Measurements from ENCODE around the gene MTO1.
A peak's percentile ranks its signal among the peaks of the same experiment; 100 is the strongest.
"Not testable (repeated sequence)": the region's sequence is repeated elsewhere in the genome, so short reads cannot be mapped to it uniquely, and the experiment has no call there.

MTO1 gene, protein sequence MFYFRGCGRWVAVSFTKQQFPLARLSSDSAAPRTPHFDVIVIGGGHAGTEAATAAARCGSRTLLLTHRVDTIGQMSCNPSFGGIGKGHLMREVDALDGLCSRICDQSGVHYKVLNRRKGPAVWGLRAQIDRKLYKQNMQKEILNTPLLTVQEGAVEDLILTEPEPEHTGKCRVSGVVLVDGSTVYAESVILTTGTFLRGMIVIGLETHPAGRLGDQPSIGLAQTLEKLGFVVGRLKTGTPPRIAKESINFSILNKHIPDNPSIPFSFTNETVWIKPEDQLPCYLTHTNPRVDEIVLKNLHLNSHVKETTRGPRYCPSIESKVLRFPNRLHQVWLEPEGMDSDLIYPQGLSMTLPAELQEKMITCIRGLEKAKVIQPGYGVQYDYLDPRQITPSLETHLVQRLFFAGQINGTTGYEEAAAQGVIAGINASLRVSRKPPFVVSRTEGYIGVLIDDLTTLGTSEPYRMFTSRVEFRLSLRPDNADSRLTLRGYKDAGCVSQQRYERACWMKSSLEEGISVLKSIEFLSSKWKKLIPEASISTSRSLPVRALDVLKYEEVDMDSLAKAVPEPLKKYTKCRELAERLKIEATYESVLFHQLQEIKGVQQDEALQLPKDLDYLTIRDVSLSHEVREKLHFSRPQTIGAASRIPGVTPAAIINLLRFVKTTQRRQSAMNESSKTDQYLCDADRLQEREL

DNA sequence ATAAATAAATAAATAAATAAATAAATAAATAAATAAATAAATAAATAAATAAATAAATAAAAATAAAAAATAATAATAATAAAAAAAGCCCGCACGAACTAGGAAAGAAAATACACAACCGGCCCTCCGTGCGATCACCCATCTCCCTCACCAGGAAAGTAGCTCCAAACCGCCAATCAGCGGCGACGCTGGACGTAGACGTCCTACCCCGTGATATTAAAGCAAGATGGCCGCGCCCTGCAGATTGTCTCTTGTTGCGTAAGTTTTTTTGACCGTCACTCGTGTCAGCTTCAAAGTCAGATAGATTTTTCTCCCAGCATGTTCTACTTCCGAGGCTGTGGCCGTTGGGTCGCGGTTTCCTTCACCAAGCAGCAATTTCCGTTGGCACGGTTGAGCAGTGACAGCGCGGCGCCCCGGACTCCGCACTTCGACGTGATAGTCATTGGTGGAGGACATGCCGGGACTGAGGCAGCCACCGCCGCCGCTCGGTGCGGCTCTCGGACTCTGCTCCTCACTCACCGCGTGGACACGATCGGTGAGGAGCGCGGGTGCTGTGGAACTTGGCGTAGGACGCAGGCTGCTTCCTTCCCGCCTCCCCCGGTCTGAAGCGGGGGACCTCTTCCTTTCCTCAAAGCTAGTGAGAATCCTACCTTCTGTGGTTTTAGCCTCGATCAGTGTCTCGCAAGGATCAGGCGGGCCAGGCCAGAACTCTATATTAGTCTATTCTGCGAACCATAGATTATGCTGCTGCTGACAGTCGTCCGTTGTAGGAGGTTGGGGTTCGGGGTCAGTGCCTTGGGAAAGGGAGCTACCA is at the start of gene MTO1:
Gene MTO1, plus strand, starts transcription at position 201 of the 814 bp plus-strand sequence. Its CDS starts 118 bp downstream, at position 319.
- DNase-seq, result peak; percentile 79

DNA sequence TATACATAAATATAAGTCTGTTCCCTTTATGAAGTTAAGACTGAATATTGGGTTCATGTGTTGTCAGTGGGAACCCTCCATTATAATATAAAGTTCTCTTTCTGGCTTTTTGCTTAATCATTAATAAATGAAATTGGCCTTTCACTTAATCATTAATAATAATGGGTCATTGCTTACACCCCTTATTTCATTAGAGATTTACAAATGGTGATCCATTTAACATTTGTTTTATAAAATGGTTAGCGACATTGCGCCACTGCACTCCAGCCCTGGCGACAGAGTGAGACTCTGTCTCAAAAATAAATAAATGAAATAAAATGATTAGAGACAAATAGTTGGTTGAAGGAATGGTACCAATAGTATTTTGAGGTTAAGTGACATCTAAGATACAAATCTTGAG is 48.4 kb upstream of the MTO1 start:
- DNase-seq, result no peak

DNA sequence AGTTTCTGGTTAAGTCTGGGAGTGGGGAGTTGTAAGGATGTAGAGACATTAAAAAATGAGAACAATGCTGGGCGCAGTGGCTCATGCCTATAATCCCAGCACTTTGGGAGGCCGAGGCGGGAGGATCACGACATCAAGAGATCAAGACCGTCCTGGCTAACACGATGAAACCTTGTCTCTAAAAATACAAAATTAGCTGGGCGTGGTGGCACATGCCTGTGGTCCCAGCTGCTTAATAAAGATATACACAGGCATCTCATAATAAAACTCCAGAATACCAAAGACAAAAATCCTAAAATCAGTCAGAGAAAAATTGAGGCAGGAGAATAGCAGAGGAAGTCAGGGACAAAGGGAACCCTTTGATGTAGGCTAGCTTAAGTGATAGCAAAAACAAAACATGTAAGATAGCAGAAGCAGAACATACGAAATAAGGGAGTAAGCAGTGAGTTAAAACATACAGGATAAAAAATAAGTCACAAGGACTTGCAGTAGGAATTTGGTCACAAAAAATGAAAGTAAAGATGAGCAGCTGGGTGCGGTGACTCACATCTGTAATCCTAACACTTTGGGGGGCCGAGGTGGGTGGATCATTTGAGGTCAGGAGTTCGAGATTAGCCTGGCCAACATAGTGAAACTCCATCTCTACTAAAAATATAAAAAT is 43.3 kb upstream of the MTO1 start:
- no peak for DNase-seq

DNA sequence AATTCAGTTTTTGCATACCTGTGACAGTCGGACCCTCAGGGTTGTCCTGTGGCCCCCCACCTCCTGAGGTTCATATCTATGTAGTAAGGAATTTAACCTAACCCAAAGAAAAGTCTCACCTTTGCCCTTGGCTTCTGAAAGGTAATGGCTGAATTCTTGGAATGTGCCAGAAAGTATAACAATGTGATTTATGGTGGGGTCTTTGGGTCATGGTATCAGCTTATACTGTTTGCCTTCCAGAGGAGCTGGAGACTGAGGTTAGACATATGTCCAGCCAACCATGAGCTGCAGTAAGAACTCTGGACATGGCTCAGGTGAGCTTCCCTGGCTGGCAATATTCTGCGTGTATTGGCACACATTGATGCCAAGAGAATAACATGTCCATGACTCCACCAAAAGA is 40.0 kb upstream of the MTO1 start:
- no peak for DNase-seq

DNA sequence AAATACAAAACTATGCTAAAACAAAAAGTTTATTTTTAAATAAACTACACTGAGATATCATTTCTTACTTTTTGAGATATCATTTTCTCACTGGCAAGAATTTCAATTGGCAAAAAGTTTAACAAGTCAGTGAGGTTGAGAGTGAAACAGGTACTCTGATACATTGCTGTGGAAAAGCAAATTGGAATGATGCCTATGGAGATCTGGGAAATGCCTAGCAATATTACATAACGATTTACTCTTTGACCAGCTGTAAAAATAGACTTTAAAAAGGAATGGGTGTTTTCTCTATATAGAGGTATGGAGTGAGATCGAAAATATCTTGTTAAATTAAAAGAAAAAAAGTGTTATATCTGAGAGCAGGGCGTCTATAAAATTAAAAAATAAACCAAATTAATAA is 26.3 kb upstream of the MTO1 start:
- DNase-seq, result no peak

DNA sequence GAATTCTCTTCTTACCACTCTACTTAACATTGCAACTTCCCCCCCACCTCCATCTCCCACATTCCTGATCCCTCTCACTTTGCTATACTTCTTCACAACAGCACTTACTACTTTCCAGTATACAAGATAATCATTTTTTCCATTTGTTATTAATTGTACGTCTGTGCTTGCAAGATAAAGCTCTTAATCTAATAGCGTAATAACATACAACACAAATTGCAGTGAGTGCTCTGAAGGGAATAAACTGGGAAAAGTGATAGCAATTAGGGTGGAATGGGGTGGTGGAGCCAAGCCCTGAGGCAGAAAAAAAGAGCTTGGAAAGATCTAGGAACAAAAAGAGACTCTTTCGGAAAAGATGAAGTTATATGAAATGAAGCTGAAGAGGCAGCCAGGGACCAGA is 18.0 kb upstream of the MTO1 start:
- no peak for DNase-seq

DNA sequence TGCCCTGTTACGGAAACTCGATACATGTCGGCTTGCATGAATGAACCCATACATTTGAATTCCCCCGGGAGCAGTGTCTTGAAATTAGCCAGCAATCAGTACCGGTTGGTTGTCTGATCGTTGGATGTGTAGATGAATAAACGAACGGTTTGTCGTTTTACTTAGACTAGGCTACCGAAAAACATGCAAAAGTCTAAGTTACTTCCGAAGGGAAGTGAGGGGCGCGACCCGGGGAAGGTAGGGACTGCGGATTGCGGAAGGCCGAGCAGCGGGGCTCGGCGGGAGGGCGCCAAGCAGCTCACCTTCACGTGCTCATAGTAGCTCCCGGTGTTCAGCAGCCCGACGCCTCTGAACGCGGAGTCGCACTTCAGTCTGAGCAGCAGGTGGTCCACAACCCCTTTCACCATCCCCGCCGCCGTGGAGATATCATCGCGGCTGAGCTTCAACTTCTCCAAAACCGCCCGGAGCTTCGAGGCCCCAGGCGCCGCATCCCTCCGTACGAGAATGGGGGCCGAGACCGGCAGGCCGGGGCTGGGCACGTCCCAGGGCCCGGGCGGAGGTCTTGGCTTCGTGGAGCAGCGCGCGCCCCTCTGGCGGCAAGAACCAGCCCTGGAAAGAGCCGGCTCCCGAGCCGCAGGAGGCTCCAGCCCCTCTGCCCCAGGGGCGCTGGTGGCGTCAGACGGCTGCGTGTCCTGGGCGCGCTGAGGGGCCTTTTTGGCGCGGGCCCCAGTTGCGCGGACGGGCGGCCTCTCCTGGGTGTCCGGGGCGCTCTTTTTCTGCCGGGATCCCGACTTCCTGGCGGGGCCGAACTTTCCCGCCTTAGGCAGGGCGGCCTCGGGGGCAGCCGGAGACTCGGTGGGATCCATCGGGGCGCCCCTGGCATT is 10.1 kb upstream of the MTO1 start:
- DNase-seq, result no peak

DNA sequence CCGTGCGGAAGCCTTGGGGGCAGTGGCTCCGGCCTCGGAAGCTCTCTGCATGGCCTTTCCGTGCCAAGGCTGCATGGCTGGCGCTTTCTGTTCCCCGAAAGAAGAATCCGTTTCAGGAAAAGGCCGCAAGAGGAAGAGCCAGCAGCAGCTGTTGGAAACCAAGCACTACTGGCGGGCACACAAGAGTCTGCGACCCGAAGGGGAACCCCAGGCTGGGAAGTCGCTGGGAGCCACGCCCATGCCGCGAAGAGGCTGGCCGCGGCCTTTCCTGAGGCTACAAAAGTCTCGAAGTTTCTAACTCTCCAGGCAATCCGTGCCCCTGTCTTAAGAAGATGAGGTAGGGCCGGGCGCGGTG is 9.5 kb upstream of the MTO1 start, which contains the start of gene CGAS:
Gene CGAS, minus strand, starts transcription at position 191 of the 355 bp plus-strand sequence. Its CDS starts 116 bp downstream, at position 75.
- DNase-seq, result no peak

DNA sequence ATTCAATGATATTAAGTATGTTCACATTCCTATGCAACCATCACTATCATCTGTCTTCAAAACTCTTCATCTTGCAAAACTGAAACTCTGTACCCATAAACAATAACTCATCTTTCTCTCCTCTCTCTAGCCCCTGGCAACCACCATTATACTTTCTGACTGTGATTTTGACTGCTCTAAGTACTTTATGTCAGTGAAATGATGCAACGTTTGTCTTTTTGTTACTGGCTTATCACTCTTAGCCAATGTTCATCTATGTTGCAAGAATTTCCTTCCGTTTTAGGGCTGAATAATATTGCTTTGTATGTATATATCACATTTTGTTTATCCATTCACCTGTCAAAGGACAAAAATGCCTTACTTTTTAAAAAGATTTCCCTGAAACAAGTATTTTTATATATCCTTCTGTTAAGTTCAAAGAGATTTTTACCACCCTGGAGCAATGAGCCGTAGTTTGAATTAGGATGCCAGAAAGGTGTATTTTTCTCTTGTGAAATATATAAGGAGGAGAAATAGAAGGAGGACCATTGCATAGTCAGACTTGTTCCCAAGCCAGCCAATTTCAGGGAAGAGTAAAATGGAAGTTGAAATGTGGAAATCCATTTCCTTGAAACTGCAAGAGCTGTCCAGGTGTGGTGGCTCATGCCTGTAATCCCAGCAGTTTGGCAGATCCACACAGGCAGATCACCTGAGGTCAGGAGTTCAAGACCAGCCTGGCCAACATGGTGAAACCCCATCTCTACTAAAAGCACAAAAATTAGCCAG is 5.5 kb upstream of the MTO1 start:
- no peak for DNase-seq

DNA sequence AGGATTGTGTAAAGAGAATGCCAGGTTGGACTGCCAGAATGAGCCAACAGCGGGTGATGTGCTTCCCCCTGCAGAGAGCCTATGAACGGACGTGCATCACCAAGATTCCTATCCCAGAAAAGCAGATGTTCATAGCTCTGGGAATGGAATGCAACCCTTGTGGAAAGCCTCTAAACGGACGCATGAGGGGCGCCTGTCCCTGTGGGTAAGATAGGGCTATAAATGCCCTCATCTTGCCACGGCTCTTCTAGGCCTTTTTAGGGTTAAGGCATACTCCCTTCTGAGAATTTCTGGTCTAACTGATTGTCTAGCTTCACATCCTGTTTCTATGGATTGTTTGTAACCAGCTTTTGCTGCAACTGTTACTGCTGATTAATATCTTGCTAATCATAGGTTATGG is 2.1 kb upstream of the MTO1 start:
- not testable (repeated sequence) for DNase-seq

DNA sequence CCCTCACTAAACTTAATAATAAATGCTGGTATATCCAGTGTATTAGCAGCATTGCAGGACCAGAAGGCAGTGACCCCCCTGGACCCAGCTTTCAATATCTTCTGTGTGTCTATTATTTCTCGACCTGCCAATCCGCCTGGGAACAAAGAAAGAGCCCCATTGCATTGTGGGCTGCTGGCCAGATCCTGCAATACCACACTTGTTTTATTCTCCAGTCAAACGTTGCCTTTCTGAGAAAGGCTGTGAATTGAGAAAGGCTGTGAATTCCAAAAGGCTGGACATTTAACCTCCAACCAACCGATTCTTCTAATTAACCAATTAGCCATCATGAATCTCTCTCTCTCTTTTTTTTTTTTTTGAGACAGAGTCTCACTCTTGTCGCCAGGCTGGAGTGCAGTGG is 1.5 kb upstream of the MTO1 start:
- no peak for DNase-seq

DNA sequence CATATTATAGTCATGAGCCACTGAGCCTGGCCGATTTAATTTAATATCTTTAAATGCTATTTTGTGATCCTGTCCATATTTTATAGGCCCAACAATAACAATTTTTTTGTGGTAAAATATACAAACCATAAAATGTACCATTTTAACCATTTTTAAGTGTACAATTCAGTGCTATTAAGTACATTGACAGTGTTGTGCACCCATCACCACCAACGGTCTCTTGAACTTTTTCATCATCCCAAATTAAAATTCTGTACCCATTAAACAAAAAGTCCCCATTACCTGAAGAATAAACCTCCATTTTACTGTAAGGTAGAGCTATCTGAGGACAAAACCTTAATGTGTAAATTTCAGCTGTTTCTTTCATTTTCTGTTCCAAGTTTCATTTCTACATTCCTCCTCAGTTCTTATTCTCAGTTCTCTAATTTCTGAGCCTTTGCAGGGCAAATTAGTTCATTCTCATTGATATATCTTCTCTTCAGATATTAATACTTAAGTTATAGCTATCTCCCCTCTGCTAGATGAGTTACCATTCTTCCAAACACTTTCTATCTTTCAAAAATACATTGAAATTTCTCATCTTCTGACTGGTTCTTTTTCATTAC is 10.3 kb downstream of the MTO1 start:
- no peak for DNase-seq

DNA sequence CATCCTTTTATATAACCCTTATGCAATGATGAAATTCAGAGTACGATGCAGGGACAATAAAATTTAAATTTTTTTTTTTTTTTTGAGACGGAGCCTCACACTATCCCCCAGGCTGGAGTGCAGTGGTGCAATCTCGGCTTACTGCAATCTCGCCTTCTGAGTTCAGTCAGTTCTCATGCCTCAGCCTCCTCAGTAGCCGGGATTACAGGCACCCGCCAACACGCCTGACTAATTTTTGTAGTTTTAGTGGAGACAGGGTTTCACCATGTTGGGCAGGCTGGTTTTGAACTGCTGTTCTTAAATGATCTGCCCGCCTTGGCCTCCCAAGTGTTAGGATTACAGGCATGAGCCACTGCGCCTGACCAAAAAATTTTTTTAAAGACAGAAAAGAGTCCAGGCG is 15.2 kb downstream of the MTO1 start:
- no peak for DNase-seq

DNA sequence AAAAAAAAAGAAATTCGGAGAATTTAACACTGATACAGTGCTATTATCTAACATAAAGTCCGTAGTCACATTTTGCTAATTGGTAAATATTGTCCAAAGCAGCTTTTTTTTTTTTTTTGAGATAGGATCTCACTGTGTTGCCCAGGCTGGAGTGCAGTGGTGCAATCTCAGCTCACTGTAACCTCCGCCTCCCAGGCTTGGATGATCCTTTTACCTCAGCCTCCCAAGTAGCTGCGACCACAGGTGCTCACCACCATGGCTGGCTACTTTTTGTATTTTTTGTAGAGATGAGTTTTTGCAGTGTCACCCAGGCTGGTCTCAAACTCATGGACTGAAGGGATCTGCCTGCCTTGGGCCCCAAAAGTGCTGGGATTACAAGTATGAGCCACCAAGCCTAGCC is 15.9 kb downstream of the MTO1 start:
- DNase-seq, result no peak

DNA sequence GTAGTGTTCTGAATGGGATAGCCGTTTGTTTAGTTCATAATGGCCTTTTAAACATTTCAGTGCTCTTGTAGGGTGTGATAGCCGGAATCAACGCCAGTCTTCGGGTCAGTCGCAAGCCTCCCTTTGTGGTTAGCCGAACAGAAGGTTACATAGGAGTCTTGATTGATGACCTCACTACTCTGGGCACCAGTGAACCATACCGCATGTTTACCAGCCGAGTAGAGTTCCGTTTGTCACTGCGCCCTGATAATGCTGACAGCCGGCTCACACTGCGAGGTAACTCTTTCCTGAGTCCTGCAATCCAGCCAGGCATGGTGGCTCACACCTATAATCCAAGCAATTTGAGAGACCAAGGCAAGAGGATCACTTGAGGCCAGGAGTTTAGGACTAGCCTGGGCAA is 20.4 kb downstream of the MTO1 start:
- DNase-seq, result no peak

DNA sequence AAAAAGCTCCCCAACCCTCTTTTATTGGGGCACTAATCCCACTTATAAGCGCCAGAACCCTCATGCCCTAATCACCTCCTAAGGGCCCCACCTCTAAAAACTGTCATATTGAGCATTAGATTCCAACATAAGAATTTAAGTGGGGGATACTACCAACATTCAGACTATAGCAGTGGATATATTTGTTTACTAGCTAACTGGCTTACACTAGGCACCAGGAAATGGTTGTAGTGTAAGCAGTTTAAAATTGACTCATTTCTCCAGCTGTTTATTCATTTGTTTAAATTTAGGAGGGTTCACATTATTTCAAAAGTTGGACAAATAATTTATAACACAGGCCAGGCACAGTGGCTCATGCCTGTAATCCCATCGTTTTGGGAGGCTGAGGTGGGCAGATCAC is 22.9 kb downstream of the MTO1 start:
- no peak for DNase-seq

DNA sequence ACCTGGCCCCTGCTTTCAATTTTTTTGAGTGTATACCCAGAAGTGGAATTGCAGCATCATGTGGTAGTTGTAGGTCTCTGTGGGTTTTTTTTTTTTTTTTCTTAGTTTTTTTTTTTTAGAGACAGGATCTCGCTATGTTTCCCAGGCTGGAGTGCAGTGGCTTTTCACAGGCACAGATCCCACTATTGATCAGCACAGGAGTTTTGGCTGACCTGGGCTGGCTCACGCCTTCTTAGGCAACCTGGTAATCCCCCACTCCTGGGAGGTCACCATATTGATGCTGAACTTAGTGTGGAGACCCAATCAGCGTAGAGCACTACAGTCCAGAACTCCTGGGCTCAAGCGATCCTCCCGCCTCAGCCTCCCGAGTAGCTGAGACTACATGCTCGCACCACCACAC is 25.9 kb downstream of the MTO1 start:
- DNase-seq, result no peak

DNA sequence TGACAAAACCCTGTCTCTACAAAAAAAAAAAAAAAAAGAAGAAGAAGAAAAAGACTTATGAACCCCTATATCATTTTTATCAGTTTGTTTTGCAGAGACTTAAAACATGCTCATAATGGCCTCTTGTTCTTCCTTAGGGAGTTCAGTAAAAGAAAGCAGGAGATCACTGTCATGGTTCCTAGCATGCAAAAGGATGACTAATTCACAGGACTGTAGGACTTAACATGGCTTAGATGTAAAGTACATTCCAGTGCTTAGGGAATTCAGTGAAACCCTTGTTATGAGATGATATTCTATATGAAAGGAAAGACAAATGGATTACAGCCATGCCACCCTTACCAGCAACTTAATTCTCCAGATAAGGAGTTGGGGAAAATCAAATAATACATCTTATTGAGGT is 29.8 kb downstream of the MTO1 start:
- DNase-seq, result no peak

DNA sequence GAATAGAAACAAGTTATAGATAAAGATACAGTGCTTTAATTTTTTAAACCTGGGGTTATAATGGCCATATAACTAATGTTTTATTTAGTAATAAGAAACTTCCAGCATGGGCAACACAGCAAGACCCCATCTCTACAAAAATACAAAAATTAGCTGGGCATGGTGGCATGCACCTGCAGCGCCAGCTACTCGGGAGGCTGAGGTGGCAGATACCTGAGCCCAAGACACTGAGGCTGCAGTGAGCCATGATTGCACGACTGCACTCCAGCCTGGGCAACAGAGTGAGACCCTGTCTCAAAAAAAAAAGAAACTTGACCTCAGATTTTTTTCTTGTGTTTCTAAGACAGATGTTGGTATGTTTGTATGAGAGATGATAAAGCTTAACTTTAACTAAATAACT is 36.4 kb downstream of the MTO1 start:
- DNase-seq, result no peak

DNA sequence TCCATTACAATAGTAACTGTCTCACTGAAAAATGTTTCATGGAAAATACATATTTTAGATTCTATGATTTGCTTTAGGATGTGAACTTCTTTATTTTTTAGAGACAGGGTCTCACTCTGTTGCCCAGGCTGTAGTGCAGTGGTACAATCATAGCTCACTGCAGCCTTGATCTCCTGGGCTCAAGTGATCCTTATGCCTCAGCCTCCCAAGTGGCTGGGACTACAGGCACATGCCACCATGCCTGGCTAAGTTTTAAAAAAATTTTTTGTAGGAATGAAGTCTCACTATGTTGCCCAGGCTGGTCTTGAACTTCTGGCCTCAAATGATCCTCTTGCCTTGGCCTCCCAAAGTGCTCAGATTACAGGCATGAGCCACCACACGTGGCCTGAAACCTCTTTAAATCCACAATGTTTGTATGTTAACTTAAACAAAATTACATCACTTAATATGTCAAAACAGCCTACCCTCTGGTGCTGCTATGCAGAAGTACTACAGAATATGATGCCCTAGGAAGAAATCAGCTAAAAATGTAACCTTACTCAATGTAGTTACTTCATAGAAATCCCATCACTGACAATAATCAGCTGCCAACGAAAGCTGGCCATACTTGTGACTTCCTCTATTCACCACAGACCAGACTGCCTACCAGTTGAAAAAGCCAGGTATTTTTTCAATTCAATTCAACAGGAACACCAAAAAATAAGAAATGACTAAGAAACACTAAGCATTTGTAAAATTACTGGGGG is 41.7 kb downstream of the MTO1 start:
- DNase-seq, result no peak

All from NCI-H2227 treated with DMSO at 0.1 percent for 48 hours (cell line).